ENCODE data around the gene CHRNA4. TPM values are rescaled to one million over a fixed set of nuclear protein-coding genes. Genes with fewer than 3 reads are reported as not detected.

CHRNA4 gene
- total and polyA plus RNA-seq, 9 of the 15 experiments (the other 6 are each of a cell fraction or from before 2014, with no cell fraction given): not detected

DNA sequence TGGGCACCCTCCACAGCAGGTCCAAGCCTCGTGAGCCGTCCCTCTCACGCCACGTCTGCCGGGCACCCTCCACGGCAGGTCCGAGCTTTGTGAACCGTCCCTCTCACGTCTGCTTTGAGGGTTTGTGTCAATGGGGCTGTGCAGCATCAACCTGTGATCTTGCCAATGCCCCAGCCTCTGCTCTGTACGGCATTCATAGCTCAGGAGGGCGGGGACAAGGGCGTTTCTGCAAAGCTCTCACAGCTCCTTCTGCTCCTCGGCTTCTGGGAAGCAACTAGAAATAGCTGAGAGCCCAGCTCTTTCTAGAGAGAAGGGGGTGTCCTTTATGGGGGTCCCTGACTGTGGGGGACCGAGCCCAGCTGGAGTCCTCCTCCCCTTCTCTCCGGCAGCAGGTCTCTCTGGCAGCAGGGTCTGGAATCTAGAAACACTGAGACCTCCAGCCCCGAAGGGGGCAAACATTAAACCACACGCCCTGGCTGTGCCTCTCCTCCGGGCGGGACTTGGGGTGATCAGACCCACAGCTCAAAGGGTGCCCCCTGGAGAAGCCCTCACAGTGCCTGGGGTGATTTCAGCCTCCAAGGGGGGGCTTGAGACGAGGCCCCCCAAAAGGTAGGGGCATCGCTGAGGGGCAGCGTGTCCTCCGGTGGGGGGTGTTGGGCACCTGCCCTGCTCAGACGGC is 41.2 kb upstream of the CHRNA4 start:
- H3K9ac ChIP-seq (ENCODE audit: insufficient read depth in 1 of 2, low read depth in 2 of 2, low read length in 2 of 2): no peak overlapping the region
- BruUV-seq (replicated peaks): no TSS peak
- no peak overlapping the region for H3K4me3 ChIP-seq
- H3K4me1 ChIP-seq (replicated peaks in 1 of 2; ENCODE audit: control insufficient read depth in 2 of 2, insufficient read depth in 2 of 2, low read length in 2 of 2): peaks cover 0 to 42% of the 10 kb centered on the region in 2 experiments; a peak in 2 of 5 replicates
- TF ChIP-seq TSC22D4 (tag; IDR thresholded peaks at IDR 0.05): no peak
- no peak for TF ChIP-seq PRPF4 (IDR thresholded peaks at IDR 0.05; ENCODE audit: insufficient read depth, low read depth, low read length, poor library complexity, severe bottlenecking)
- no peak for TF ChIP-seq TEAD1 (CRISPR knock-in tag; IDR thresholded peaks at IDR 0.05)
- no peak for TF ChIP-seq NR2C1 (IDR thresholded peaks at IDR 0.05)
- no peak for TF ChIP-seq NR2C1 (tag; IDR thresholded peaks at IDR 0.05)
- TF ChIP-seq THRAP3 (IDR thresholded peaks at IDR 0.05; ENCODE audit: borderline replicate concordance): no peak
- no peak for TF ChIP-seq PRMT5 (CRISPR knock-in tag; IDR thresholded peaks at IDR 0.05)
- TF ChIP-seq SPI1 (IDR thresholded peaks at IDR 0.05; ENCODE audit: borderline replicate concordance, low read depth, low read length): no peak
- TF ChIP-seq POLR2AphosphoS5 (IDR thresholded peaks at IDR 0.05; ENCODE audit: control insufficient read depth, insufficient read depth, low read depth, low read length): no peak
- no peak for TF ChIP-seq BDP1 (IDR thresholded peaks at IDR 0.05; ENCODE audit: insufficient read depth, insufficient read length)
- CTCF ChIA-PET (ENCODE audit: low intra/inter-chr PET ratio): no interaction called here
- H3K36me3 ChIP-seq (ENCODE audit: control insufficient read depth, insufficient read depth, low read length): no peaks in the 10 kb centered on the region
- DNase-seq (ENCODE audit: extremely low read depth in 1 of 4, low spot score in 3 of 4): no peak
- peaks cover 12 to 81% of the 10 kb centered on the region in 2 experiments; a peak in 4 of 5 replicates for H3K27me3 ChIP-seq (ENCODE audit: control insufficient read depth in 2 of 2, insufficient read depth in 2 of 2, low read length in 2 of 2)
- H3K79me2 ChIP-seq (ENCODE audit: control insufficient read depth, insufficient read depth, low read length): no peaks in the 10 kb centered on the region
- no peak for ATAC-seq
- POLR2A ChIA-PET: interaction anchor here (0.6 to 1.0 kb wide), 2 partner anchors 8 to 63 kb away, joined by 3 to 4 read pairs; no protein-coding TSS in a partner anchor
- H4K20me1 ChIP-seq (replicated peaks; ENCODE audit: control insufficient read depth, insufficient read depth, low read length): peaks cover 13% of the 10 kb centered on the region
- intact Hi-C loops (cut with micrococcal nuclease) (no loop called here), in situ Hi-C loops (cut with MboI) (no loop called here)
- no peaks in the 10 kb centered on the region for H3K9me3 ChIP-seq (replicated peaks; ENCODE audit: control insufficient read depth, insufficient read depth, low read depth, low read length)
- H2AFZ ChIP-seq (ENCODE audit: low read depth, low read length): no peak overlapping the region
- H3K27ac ChIP-seq (ENCODE audit: extremely low read depth, low read depth, low read length): no peak overlapping the region
- WGBS (ENCODE audit: insufficient coverage, low coverage, missing lambda C conversion rate): 6% methylated on average over 16 of the region's 24 CpGs
- no peak for FAIRE-seq
- H3K9me1 ChIP-seq (ENCODE audit: control insufficient read depth, insufficient read depth, low read length): no peaks in the 10 kb centered on the region
- H3K4me2 ChIP-seq (ENCODE audit: insufficient read depth, low read length): no peak overlapping the region

All from K562 (cell line).